Activated CD4-positive, alpha-beta T cell treated with anti-CD3 and anti-CD28 coated beads, Interleukin-2, amount 10 ng/mL, durations not matched to agents 24 days and 14 days (primary cell): ENCODE measurements around the gene CAMK2B. TPM values are rescaled to one million over a fixed set of nuclear protein-coding genes. Genes with fewer than 3 reads are reported as not detected.

ENCODE experiments used
- total RNA-seq: library from RNA; stranded (reverse); gene quantifications from 2 replicates; pipeline ENCODE4 v1.2.3, GENCODE V29; 2022

Gene CAMK2B
- total RNA-seq, 1 donor from 2014 or later, result 1.6 TPM

Other genes starting within 250 kb of the CAMK2B start
- 39.3 and 41.9 TPM in 2 replicates for gene POLM, start 243.1 kb downstream of the CAMK2B start, total RNA-seq
- gene AEBP1, start 221.2 kb downstream of the CAMK2B start, total RNA-seq, result 21.6 and 22.2 TPM in 2 replicates
- gene POLD2, start 202.0 kb downstream of the CAMK2B start, total RNA-seq, result 259 and 286 TPM in 2 replicates
- gene MYL7, start 184.3 kb downstream of the CAMK2B start, total RNA-seq, result not detected in 2 replicates
- 1.7 and 2.0 TPM in 2 replicates for gene GCK, start 136.2 kb downstream of the CAMK2B start, total RNA-seq
- 87.3 and 92.8 TPM in 2 replicates for gene YKT6, start 124.6 kb downstream of the CAMK2B start, total RNA-seq
- gene NUDCD3, start 165.1 kb upstream of the CAMK2B start, total RNA-seq, result 88.8 and 92.7 TPM in 2 replicates
- gene NPC1L1, start 215.7 kb upstream of the CAMK2B start, total RNA-seq, result not detected in 2 replicates
- 162 and 172 TPM in 2 replicates for gene DDX56, start 248.3 kb upstream of the CAMK2B start, total RNA-seq